ENCODE measurements around the gene SLC19A2.
"Not testable (repeated sequence)": the region's sequence is repeated elsewhere in the genome, so short reads cannot be mapped to it uniquely, and the experiment has no call there.

Gene SLC19A2

DNA sequence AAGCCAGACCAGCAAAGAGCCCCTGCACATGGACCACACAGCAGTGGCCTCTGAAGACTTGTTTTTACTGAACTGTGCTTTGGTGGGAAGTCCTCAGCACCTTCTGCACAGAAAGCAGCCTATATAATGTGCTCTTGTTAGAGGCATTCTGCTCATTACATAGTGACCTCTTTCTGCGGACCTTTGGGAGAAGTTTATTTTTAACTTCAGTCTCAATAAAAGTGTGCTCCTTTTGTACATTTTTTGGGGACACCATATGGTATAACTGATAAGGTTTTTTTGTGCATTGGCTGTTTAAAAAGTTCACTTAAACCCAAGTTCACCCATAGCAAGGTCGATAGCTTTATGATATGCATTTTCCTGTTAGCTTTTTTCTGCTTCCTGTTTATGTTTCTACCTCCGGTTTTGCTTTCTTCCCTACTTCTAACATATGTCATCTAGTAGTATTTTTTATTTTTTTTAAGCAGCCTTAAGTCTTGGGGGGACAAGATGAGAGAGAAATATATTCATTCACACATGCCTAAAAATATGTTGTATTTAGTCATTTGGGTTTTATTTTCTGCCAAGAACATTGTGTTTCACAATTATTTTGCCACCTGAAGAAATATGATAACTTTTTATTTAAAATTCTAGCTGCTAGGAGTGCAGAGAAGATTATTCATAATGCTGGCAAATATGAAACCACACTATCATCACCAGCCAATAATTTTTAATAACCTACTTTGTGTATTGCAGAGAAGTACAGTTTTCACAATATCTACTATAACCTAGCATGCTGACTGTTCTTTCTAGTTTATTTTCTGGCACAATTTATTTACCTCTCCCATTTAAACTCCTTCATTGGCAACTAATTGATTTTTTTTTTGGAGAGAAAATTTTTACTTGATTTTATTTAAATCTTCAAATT lies 22.9 kb upstream of the SLC19A2 start:
- no peak for DNase-seq (ENCODE audit: low read depth)

DNA sequence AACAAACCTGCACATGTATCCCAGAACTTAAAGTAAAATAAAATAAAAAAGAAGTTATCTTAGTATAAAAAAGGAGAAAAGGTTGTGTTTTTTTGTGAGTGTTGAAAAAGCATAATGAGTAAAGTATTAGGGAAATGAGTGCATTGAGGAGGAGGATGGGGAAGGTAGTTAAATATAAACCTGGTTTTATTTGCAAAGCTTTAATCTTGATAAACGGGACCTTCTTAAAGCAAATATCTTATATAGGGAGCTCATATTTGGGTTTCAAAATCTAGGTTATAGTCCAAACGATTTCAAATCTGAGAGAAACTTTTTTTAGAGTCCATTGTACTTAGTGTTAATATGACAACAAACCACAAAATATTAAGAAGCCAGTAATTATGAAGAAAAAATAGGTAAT lies 21.7 kb upstream of the SLC19A2 start:
- no peak for DNase-seq (ENCODE audit: low read depth)

DNA sequence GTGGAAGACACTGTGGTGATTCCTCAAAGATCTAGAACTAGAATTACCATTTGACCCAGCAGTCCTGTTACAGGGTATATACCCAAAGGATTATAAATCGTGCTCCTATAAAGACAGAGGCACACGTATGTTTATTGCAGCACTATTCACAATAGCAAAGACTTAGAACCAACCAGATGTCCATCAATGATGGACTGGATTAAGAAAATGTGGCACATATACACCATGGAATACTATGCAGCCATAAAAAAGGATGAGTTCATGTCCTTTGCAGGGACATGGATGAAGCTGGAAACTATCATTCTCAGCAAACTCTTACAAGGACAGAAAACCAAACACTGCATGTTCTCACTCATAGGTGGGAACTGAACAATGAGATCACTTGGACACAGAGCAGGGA lies 17.9 kb upstream of the SLC19A2 start:
- not testable (repeated sequence) for DNase-seq (ENCODE audit: low read depth)

DNA sequence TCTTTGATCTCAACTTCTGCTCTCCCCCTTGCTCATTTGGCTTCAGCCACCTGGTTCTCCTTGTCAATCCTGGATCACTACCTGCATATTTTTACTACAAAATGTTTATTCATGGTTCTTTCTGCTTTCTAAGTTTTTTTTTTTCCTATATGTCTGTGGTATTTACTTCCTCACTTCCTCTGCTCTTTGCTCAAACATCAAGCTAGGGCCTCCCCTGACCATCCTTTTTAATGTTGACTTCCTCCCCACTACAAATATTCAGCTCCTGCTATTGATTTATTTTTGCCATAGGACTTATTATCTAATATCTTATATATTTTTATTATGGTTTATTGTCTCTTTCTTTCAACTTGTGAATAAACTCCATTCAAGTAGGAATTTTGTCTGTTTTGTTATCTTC lies 14.1 kb upstream of the SLC19A2 start:
- DNase-seq (ENCODE audit: low read depth) = no peak

DNA sequence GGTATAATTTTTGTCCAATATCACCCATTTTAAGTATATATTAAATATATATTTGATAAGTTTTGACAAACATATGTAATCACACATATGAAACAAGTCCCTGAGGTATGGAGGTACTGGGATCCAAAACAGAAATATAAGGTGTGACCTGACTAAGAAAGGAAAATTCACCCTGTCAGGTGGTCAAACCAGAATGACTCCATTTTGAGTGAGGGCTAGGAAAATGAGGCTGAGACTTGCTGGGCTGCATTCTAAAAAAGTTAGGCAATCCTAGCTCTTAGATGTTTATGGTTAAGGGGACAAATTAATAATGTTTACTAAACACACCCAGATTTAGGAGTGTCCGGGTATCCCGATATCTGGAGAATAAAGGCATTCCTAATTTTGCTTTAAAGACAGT lies 11.6 kb upstream of the SLC19A2 start:
- DNase-seq (ENCODE audit: low read depth) = no peak

DNA sequence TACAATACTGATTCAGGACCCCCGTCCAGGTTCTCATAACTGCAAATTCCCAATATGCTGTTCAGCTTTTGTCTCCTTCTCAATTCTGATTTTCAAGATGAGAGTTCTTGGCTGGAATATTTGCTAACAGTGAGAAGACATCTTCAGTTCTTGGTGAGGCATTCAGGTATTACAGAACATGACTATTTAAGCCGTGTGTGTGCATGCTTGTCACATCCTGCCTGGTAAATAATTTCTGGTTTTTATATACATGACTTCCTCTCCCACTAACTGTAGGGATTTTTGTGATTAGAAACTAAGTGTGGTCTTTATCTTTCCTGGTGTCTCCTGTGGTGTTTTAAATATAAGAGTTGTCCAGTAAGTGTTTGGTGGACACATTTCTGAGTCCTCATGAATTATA lies 10.2 kb upstream of the SLC19A2 start:
- DNase-seq (ENCODE audit: low read depth) = no peak

DNA sequence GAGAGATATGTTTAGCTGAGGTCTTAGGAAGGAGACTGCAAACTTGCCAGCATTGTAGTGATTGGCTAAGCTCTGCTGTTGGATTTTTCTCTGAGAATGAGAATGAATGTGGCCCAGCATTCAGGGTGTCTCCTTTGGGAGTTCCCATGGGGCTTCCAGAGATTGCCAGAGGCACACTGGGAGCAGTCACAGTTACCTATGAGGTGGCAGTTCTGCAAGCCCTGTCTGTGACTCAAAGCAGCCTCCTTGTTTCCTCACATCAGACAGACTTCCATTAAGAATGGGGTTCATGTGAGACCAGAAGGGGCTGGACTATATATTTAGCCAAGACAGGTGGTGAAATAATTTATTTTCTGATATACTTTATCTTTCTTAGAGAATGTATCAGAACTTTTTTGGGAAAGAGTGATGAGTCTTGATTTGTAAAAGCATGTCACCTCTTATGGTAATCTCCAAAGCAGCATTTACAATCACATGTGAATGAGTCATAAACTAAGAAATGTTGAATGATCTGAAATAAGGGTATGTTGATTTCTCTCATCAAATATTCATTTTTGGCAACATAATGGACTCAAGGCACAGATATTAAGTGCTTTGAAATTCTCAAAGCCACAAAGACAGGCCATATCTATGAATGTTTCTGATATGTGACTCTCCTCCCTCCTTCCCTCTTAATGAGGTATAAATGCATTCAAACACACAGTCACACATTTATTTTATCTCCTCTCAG lies 9.5 kb upstream of the SLC19A2 start:
- no peak for DNase-seq (ENCODE audit: low read depth)

DNA sequence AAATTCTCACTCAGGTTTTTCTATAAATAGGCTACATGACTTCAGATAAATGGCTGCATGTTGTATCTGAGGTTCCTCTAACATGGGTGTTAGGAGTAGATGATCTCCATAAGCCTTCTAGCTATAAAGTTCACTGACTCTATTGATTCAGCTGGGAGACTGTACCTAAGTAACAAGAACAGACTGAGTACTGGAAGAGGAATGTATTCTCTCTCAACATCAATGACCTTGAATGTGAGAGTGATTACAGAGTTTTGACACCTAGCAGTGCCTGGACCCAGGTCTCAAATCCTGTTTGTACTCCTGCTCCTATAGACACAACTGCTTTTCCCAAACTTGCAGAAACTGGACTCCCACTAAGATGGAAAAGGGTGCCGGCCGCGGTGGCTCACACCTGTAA lies 8.6 kb upstream of the SLC19A2 start:
- DNase-seq (ENCODE audit: low read depth) = no peak

DNA sequence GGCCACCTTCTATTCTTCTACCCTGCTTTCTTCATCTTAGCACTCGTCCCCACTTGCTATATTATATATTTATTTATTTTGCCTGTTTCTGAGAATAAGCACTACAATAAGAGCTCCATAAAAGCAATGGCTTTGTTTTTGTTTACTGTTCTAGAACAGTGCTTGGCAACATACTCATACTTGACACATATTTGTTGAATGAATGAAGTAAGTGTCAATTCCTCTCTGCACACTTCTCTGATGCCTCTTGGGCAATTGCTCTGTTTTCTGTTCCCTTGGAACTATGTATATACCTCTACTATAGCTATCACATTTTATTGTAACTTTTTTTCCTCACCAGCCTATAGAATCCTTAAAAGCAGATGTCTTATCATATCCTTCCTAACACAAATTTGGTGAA lies 7.5 kb upstream of the SLC19A2 start:
- no peak for DNase-seq (ENCODE audit: low read depth)

DNA sequence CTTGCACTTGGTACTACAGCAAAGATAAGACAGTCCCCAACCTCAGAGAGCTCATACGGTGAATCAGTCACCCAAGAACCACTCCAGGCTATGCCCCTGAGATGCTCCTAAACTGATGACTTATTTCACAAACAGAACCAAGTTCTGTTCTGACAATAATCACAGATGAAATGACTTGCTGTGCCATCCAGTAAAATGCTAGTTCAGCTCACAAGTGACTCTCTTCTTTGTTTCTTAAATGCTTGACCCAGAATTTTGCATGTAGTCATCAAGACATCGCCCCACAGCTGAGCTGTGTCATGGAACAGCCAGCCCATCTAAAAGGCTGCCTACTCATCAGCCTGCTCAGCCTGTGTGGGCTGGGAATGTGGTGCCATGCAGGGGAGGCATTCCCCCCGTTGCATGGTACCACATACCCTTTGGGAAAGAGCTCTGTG lies 6.1 kb upstream of the SLC19A2 start:
- no peak for DNase-seq (ENCODE audit: low read depth)

DNA sequence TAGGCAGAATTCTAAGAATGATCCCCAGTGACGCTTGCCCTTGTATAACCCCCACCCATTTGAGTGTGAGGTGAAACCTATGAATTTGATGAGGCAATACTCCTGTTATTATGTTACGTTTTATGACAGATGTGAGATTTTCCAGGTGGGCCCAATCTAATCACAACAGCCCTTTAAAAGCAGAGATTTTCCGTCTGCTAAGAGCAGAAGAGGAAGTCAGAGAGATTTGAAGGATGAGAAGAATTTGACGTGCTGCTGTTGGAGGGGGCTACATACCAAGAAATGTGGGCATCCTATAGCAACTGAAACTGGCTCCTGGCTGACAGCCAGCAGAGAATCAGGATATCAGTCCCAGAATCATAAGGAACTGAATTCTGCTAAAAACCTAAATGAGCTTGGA lies 2.4 kb upstream of the SLC19A2 start:
- DNase-seq (ENCODE audit: low read depth) = no peak

DNA sequence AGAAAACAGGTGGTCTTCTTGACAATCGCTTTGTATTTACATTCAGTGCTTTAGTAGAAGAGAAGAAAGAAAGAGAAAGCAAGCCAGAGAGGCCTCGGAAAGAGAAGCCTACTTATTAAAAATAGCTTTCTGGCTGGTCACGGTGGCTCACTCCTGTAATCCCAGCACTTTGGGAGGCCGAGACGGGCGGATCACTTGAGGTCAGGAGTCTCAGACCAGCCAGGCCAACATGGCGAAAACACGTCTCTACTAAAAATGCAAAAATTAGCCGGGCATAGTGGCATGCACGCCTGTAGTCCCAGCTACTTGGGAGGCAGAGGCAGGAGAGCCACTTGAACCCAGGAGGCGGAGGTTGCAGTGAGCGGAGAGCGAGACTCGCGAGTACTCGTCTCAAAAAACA lies 1.8 kb upstream of the SLC19A2 start:
- DNase-seq (ENCODE audit: low read depth) = no peak

DNA sequence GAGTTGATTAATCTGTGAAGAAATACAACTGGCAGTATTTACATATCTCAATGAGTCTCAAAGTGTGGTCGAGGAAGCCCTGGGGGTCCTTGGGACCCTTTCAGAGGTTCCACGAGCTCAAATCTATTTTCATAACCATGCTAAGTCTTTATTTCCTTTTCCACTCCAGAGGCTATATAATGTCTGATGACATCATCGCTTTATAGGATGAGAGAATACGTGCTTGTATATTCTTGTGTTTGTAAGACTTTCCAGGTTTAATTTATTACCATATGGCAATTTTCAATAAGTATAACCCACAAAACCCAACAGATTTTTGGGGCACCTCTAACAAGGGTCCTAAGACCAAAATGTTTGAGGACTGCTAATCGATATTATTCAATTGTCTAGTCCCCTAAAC lies 1.4 kb upstream of the SLC19A2 start:
- no peak for DNase-seq (ENCODE audit: low read depth)

DNA sequence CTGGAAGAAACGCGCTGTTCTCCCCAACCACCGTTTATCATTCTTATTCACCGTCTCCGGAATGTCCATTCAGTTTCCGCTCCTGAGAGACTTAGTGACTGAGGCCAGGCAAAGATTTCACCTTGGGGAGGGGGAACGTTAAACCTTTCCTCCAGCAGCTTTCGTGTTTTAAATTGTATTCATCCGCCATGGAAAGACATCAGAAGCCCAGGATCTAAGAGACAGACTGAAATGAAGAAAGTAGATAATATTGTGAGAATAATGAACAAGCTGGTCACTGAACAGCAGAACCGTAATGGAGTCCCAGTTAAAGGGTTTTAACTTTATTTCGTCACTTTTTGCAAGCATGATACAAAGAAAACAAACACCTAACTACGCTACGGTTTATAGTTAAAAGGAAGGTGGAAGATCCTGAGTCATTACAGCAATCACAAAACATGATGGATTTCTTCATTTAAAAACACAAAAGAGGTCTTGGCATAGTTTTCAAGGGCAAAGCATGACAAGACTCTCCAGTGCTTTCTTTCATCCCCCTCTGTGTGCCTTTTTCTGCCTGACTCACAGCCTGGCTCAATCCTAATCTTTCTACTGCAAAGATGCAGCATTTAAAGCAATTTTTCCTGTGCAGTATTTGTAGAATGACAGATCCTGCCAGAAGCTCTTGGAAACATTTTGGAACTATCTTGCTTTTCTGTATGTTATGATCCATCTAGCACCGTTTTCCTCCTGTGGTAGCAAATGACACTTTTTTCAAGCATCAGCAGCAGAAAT lies 722 bp upstream of the SLC19A2 start:
- no peak for DNase-seq (ENCODE audit: low read depth)

DNA sequence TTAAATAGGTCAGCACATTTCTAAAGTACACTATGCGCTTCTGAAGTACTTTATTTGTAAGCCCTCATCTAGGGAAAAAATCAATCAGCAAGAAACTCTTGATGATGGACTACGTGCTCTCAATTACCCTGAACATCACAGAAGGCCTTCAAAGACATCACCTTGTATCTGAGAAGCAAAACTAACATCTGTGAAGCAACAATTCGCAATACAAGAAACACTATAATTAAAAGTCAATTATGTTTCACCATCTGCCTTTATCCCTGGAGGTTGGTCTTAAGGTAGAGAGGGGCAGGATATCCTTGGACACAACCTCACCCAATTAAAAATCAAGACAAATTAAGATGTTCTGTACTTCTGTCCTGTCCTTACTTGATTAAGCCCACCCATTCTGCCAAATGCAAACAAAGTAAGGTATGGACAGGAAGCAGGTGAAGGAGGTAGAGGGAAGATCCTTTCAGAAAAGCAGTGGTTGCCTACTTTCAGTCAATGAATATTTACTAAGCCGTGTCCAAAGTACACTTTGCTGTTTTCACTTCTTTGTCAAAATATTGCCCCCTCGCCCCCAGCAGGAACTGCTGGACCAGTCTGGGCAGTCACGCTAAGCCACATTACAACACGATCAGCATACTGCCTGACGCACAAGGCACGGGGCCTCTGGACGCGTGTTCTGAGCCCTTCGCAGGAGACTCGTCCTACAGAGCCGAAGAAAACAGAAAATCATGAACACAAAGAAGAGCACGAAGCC lies 887 bp downstream of the SLC19A2 start:
- no peak for DNase-seq (ENCODE audit: low read depth)

DNA sequence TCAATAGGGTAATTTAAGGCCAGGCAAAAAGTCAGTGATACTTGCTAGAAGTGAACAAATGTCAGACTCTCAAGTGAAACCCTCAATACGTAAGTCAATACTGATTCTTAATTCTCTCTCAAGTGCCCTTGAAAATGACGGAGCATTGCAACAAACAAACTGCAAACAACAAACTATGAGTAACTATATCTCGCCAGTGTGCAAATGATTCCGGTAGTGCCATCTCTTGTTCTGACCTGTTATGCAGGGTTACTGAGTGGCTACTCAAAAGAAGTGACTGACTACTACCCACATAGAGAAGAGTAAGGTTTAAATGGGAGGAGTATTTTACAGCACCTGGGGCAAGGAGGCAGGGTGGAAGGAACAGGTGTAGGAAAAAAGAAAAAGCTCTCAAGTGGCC lies 1.6 kb downstream of the SLC19A2 start:
- DNase-seq (ENCODE audit: low read depth) = no peak

DNA sequence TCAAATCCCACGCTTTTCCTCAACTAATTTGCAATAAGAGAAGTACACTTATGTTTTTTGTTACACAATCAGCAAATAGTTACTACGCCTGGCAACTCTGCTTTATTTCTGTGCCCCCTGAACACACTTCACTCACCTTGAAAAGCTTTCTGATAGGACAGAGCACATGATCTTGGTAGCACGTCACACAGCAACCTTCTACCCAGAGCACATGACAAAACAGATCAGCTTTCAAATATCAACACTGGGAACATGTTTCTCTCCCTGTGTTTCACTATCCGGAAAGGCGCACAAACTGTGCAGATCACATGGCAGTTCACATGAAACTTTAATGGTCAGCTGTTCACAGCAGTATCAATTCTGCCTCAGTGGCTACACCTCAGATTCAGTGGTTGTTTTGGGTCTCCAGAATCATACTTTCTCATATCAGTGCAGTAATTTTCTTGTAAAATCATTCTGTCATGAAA lies 2.2 kb downstream of the SLC19A2 start:
- DNase-seq (ENCODE audit: low read depth) = no peak

DNA sequence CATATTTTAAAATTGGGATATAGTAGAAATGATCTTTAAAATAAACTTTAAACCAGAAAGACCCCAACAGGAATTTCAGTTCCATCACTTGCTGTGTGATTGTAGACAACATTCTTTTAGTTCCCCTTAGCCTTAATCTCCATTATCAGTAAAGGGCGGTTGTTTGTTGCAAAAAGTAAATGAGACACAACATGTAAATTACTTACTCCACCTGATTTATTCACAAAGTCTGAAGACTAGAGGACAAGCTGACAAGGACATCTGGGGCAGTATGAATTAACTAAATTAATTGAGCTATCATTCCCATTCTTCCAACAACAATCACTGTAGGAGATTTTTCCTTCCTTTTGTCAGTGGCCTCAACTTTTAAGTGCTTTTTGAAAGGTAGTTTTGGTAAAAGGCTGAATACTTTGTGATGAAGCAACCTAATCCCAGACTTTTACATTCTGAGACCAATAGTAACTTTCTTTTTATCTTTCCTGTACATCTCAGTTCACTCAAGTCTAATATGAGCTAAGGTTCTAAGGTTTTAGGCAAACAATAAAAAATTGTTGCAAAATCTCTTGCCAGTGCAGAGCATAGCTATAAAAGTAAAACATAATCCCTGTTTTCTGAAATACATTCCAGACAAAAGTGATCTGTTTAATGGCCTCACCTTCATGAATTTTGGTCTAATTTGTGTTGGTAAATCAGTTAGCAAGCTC lies 6.2 kb downstream of the SLC19A2 start:
- DNase-seq (ENCODE audit: low read depth) = no peak

DNA sequence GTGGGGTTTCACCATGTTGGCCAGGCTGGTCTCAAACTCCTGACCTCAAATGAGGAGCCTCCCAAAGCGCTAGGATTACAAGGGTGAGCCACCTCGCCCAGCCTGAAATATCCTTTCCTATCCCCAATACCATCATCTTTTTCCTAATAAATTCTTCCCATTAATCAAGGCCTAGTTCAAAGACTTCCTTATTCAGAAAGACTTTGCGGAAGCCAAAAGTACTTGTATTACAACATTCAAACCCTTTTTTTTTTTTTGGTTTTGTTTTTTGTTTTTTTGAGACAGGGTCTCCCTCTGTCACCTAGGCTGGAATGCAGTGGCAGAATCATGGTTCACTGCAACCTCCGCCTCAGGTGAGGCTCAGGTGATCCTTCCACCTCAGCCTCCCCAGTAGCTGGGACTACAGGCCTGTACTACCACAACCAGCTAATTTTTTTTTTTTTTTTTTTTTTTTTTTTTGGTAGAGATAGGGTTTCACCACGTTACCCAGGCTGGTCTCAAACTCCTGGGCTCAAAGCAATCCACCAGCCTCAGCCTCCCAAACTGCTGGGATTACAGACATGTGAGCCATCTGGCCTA lies 7.6 kb downstream of the SLC19A2 start:
- DNase-seq (ENCODE audit: low read depth) = no peak

DNA sequence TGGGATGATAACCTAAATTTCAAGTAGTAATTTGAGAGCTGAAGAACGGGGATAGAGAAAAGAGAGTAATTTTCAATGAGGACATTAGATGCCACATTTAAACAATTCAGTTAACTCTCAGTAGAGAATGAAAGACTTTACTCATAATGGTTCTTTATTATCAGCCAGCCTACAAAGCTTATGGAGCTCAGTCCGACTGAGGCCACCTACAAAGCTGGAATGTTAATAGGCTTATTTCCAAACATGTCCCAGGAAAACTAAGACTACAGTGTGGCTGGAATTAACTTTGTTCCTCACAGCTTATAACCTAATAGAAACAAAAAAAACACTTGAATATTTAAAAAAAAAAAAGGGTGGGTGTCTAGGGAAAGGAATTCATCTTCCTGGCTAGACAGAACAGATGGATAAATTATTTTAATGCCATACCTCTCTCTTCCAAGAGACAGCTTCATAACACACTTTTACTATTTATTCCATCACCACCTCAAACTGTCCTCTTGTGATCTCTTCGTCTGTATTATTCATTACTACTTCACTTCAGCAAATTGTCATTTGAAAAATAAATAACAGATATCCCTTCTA lies 9.8 kb downstream of the SLC19A2 start:
- no peak for DNase-seq (ENCODE audit: low read depth)

Data from CMK (cell line).